Urinary bladder (tissue), 4 donors: ENCODE data around the gene ATP12A. TPM values are rescaled to one million over a fixed set of nuclear protein-coding genes. Genes with fewer than 3 reads are reported as not detected.

Experiments used
- DNase-seq: peaks from one replicate; pipeline ENCODE4 v3.0.0-alpha.2; 2015; ENCODE audit errors: extremely low spot score
- H3K27ac ChIP-seq: one replicate; pipeline ENCODE4 v1.5.1; 2013; ENCODE audit warnings: low read depth, mild to moderate bottlenecking, moderate library complexity
- H3K36me3 ChIP-seq: one replicate; pipeline ENCODE4 v1.6.1; 2013; ENCODE audit warnings: mild to moderate bottlenecking, moderate library complexity; ENCODE audit not compliant: insufficient read depth
- H3K4me1 ChIP-seq: one replicate; pipeline ENCODE4 v1.6.1; 2013; ENCODE audit warnings: mild to moderate bottlenecking, moderate library complexity; ENCODE audit not compliant: insufficient read depth
- H3K4me3 ChIP-seq: one replicate; pipeline ENCODE4 v1.5.1; 2013; ENCODE audit warnings: low read depth, low read length
- WGBS: extraction: QIAGEN DNeasy Blood & Tissue Kit; methylation state at CpG from one replicate; pipeline ENCODE4 v1.1.7; 2013; 5-methylcytosine and 5-hydroxymethylcytosine counted together
- polyA plus RNA-seq: library from polyadenylated mRNA; stranded (reverse); fragments of 200-250 nt; gene quantifications from one replicate; pipeline ENCODE4 v1.2.3, GENCODE V29; 2013
- total RNA-seq: library from RNA; depleted of rRNA; stranded (reverse); fragments of >200 nt; gene quantifications from one replicate; pipeline ENCODE4 v1.2.3, GENCODE V29; 2014
- donor health status: healthy with polysubstance abuse.
- donor health status: healthy.

Gene ATP12A
- total and polyA plus RNA-seq, 2 donors = 0.42 TPM; not detected in 1

GRCh38 chr13:24740014-24740890 lies 60.0 kb downstream of the ATP12A start:
- no peak overlapping the region for H3K27ac ChIP-seq
- WGBS = 94% methylated on average over 12 of the region's 12 CpGs

GRCh38 chr13:24741016-24741662 lies 60.9 kb downstream of the ATP12A start:
- H3K4me3 ChIP-seq = no peak overlapping the region
- no peaks in the 10 kb centered on the region for H3K4me1 ChIP-seq
- no peak overlapping the region for H3K27ac ChIP-seq
- H3K36me3 ChIP-seq = no peaks in the 10 kb centered on the region
- no peak for DNase-seq
- 83% methylated on average over 11 of the region's 11 CpGs for WGBS

More at GRCh38 chr13:24740014-24740890, 60.0 kb downstream of the ATP12A start:
- Histone ChIP-seq H3K4me3 (no peak overlapping the region), H3K4me1 (no peaks in the 10 kb centered on the region), H3K36me3 (no peaks in the 10 kb centered on the region)
- no peak for DNase-seq

GRCh38 chr13:24741791-24742190 lies 61.6 kb downstream of the ATP12A start:
- DNase-seq = no peak
- no peaks in the 10 kb centered on the region for H3K4me1 ChIP-seq
- H3K4me3 ChIP-seq = no peak overlapping the region
- WGBS = 64% methylated on average over 8 of the region's 8 CpGs
- H3K36me3 ChIP-seq = no peaks in the 10 kb centered on the region
- H3K27ac ChIP-seq = no peak overlapping the region

DNA sequence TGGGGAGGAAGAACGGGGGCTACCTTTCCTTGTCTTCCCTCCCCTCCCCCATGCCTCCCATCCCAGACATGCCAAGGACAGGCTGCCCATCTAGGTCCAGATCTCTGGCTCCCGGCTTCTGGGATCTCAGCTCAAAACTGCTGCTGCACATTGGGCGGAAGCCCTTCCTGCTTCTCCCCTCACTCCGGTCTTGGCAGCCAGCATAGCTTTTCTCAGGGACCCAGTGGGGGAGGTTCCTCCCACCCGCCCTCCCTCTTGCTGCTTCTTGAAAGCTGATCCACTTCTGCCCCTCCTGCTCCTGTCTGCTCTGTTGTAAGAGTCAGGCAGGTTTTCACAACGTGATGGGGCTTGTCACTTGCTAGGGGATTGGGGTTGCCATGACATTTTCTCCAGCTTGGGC lies 62.1 kb downstream of the ATP12A start:
- peak; percentile 58 for DNase-seq
- H3K36me3 ChIP-seq = no peaks in the 10 kb centered on the region
- H3K27ac ChIP-seq = no peak overlapping the region
- no peaks in the 10 kb centered on the region for H3K4me1 ChIP-seq
- no peak overlapping the region for H3K4me3 ChIP-seq
- 11% methylated on average over 6 of the region's 6 CpGs for WGBS

GRCh38 chr13:24742977-24743376 lies 62.8 kb downstream of the ATP12A start:
- DNase-seq = no peak
- 76% methylated on average over 4 of the region's 4 CpGs for WGBS
- no peaks in the 10 kb centered on the region for H3K36me3 ChIP-seq

DNA sequence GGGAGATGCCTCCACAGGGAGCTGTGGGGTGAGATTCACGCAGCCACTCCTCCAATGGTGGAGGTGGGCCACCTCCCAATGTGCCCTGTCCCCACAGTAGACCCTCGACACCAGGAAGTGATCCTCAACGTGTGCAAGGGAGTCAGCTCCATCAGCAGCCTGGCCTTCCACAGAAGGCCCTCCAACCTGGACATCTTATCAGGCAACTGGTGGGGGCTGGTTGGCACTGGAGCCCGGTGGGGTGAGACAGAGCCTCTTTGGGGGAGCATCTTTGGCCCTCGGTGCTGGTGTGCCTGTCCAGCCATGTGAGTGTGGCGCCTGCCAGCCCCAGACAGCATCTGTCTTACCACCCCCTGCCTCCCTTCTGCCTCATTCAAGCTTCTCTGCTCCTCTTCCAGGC lies 64.0 kb downstream of the ATP12A start:
- Histone ChIP-seq H3K27ac (no peak overlapping the region), H3K4me3 (no peak overlapping the region), H3K4me1 (no peaks in the 10 kb centered on the region), H3K36me3 (no peaks in the 10 kb centered on the region)
- DNase-seq = no peak
- 68% methylated on average over 6 of the region's 6 CpGs for WGBS

More at GRCh38 chr13:24742977-24743376, 62.8 kb downstream of the ATP12A start:
- H3K4me3 ChIP-seq = no peak overlapping the region
- no peaks in the 10 kb centered on the region for H3K4me1 ChIP-seq
- no peak overlapping the region for H3K27ac ChIP-seq

DNA sequence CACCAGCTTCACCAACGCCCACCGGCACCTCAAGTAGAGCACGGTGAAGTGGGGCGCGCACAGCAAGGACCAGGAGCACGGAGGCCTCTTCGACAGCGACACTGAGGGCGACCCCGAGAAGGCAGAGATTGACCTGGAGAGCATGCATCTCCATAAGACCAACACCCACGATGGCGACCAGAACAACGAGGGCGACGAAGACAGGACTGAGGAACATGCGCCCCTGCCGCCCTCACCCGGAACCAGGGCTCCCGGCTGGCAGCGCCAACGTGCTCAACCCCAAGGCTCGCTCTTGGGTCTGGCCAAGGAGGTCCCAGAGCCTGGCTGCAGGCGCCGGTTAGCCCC lies 65.3 kb downstream of the ATP12A start:
- no peak overlapping the region for H3K27ac ChIP-seq
- WGBS = 46% methylated on average over 24 of the region's 24 CpGs
- H3K4me1 ChIP-seq = no peaks in the 10 kb centered on the region
- DNase-seq = no peak
- H3K36me3 ChIP-seq = no peaks in the 10 kb centered on the region
- no peak overlapping the region for H3K4me3 ChIP-seq

GRCh38 chr13:24745861-24746617 lies 65.8 kb downstream of the ATP12A start:
- 8% methylated on average over 70 of the region's 70 CpGs for WGBS

GRCh38 chr13:24746618-24747247 lies 66.5 kb downstream of the ATP12A start:
- DNase-seq = no peak
- H3K4me1 ChIP-seq = no peaks in the 10 kb centered on the region
- H3K27ac ChIP-seq = no peak overlapping the region
- 4% methylated on average over 56 of the region's 56 CpGs for WGBS
- H3K4me3 ChIP-seq = peak overlapping the region; percentile 37
- H3K36me3 ChIP-seq = no peaks in the 10 kb centered on the region

More at GRCh38 chr13:24745861-24746617, 65.8 kb downstream of the ATP12A start:
- no peaks in the 10 kb centered on the region for H3K36me3 ChIP-seq
- H3K4me3 ChIP-seq = no peak overlapping the region
- no peaks in the 10 kb centered on the region for H3K4me1 ChIP-seq
- no peak overlapping the region for H3K27ac ChIP-seq
- DNase-seq = no peak

- H3K4me1 ChIP-seq = no peaks in the 10 kb centered on the region
- H3K4me3 ChIP-seq = peak overlapping the region; percentile 37
- WGBS = under 1% methylated on average over 61 of the region's 61 CpGs
- H3K36me3 ChIP-seq = no peaks in the 10 kb centered on the region
- no peak for DNase-seq
- H3K27ac ChIP-seq = no peak overlapping the region
Measured at GRCh38 chr13:24747248-24748060, 67.2 kb downstream of the ATP12A start.

- Histone ChIP-seq H3K36me3 (no peaks in the 10 kb centered on the region), H3K27ac (no peak overlapping the region), H3K4me1 (no peaks in the 10 kb centered on the region), H3K4me3 (peak overlapping the region; percentile 37)
- 3% methylated on average over 10 of the region's 10 CpGs for WGBS
- DNase-seq = no peak
Measured at GRCh38 chr13:24748061-24748400, 67.8 kb downstream of the ATP12A start.

DNA sequence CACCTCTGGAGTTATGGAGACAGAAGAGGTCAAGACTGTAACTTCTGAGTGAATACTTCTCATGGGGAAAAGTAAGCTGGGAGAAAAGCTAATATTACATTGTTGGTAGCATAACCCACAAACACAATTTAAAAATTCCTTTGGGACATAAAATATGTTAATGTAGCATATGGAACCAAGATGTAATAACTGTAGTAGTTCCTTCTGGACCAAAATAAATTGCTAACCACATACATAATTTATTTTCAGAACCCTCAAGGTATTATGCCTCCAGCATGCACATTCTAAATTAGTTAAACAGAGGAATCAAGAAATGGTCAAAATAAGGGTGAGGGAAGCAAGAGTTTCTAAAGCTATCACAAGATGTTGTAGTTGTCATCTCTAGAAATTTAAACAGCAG lies 79.0 kb downstream of the ATP12A start:
- Histone ChIP-seq H3K27ac (no peak overlapping the region), H3K36me3 (no peaks in the 10 kb centered on the region), H3K4me3 (no peak overlapping the region), H3K4me1 (no peaks in the 10 kb centered on the region)
- DNase-seq = no peak
